ENCODE data around the gene FOXN3.
"Not testable (repeated sequence)": the region's sequence is repeated elsewhere in the genome, so short reads cannot be mapped to it uniquely, and the experiment has no call there.

The FOXN3 gene

DNA sequence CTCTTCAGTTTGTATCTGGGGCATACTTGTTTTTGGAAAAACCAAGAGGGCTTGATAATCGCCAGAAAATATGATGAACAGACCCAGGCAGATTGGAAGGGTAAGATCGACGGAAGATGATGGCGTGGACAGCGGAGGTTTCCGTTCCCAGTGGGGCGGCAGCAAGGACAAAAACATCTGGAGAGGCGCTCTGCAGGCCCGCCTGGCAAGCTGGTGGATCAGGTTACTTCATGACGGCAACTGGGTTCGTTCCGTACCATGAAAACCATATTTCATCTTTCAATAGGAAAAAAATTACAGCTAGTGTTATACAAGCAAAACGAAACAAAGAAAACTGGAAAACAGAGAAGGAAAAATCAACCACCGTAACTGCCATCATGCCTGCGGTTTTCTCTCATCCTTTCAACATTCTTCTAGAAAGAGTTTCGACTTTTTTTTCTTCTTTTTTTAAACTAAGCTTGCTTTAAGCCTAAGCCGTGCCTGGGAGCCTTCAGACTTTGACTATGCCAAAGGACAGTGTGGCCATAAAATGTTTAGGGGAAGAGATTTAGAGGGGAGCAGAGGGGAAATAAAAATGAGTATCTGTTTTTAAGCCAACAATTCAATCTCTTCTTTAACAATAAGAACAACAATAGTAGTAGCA lies 210.5 kb downstream of the FOXN3 start:
- DNase-seq (ENCODE audit: insufficient read length, low spot score) (no peak), FAIRE-seq (no peak)
- TF ChIP-seq, protein P1, sequence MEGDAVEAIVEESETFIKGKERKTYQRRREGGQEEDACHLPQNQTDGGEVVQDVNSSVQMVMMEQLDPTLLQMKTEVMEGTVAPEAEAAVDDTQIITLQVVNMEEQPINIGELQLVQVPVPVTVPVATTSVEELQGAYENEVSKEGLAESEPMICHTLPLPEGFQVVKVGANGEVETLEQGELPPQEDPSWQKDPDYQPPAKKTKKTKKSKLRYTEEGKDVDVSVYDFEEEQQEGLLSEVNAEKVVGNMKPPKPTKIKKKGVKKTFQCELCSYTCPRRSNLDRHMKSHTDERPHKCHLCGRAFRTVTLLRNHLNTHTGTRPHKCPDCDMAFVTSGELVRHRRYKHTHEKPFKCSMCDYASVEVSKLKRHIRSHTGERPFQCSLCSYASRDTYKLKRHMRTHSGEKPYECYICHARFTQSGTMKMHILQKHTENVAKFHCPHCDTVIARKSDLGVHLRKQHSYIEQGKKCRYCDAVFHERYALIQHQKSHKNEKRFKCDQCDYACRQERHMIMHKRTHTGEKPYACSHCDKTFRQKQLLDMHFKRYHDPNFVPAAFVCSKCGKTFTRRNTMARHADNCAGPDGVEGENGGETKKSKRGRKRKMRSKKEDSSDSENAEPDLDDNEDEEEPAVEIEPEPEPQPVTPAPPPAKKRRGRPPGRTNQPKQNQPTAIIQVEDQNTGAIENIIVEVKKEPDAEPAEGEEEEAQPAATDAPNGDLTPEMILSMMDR (IDR thresholded peaks at IDR 0.05; ENCODE audit: insufficient read depth, missing control alignments): no peak

DNA sequence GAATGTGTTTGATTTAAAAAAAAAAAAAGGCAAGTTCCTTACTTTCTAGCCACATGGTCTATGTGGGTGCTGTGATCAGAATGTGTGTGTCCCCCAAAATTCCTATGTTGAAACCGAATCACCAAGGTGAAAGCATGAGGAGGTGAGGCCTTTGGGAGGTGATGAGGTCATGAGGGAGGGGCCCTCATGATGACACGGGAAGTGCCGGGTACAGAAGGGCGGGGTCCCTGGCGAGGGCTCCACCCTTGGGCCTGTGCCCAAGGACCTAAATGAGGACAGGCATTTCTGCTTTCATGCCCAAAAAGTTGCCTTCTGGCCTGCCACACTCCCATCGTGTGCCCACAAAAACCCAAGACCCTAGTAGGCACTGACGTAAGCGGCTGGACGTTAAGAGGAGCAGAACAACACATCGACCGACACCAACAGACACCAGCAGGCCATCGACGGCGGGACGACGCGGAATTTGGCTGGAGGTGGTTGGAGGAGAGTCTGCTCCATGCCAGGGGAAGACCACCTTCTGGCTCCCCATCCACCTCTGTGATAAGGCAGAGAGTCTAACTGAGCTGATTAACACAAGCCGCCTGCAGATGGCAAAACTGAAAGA lies 211.8 kb downstream of the FOXN3 start:
- TF ChIP-seq, protein P1 (IDR thresholded peaks at IDR 0.05; ENCODE audit: insufficient read depth, missing control alignments): no peak
- no peak for DNase-seq (ENCODE audit: insufficient read length, low spot score)
- FAIRE-seq: no peak

DNA sequence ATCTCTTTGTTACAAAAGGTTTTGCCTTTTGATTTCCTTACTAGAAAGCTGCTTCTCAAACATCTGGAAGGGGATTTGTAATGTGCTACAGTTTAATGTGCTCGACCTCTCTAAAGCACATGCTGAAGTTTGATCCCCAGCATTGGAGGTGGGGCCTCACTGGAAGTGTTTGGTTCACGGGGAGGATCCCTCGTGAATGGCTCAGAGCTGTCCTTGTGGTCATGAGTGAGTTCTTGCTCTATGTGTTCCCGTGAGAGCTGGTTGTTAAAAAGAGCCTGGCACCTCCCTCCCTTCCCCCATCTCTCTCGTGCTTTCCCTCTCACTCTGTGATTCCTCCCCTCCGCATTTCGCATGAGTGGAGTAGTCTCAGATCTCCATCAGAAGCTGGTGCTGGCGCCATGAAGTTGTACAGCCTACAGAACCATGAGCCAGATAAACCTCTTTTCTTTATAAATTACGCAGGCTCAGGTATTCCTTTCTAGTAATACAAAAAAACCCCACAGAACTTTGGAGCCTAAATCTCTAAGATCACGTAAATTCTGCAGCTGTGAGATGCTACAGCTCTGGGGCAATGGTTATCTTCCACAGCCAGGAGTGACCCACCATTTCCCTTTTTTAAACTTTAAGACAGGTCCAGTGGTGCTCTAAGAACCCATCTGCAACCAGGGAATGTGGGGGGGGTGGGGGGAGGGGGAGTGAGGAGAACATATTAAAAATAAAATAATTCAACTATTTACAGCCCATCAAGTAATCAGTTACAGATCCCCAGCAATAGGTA lies 214.4 kb downstream of the FOXN3 start:
- FAIRE-seq (no peak), DNase-seq (ENCODE audit: insufficient read length, low spot score) (no peak)
- TF ChIP-seq, protein P1 (IDR thresholded peaks at IDR 0.05; ENCODE audit: insufficient read depth, missing control alignments): no peak

- TF ChIP-seq, protein P1 (IDR thresholded peaks at IDR 0.05; ENCODE audit: insufficient read depth, missing control alignments): no peak
- FAIRE-seq: no peak
- no peak for DNase-seq (ENCODE audit: insufficient read length, low spot score)
Measured at GRCh38 chr14:89201645-89202044, 215.4 kb downstream of the FOXN3 start.

DNA sequence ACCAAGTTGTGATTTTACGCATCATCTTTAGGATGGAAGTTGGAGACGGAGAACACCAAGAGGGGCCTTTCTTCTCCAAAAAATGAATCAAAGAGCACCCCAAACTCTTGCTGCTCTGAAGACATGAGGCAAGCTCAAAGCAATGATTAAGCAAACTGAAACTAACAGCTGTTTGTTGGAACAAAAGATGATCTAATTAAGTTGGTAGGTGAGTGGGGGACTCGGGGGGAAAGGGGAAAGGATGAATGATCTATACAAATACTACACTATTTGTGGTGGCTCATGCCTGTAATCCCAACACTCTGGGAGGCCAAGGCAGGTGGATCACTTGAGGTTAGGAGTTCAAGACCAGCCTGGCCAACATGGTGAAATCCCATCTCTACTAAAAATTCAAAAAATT lies 217.7 kb downstream of the FOXN3 start:
- not testable (repeated sequence) for FAIRE-seq; DNase-seq (ENCODE audit: insufficient read length, low spot score)

DNA sequence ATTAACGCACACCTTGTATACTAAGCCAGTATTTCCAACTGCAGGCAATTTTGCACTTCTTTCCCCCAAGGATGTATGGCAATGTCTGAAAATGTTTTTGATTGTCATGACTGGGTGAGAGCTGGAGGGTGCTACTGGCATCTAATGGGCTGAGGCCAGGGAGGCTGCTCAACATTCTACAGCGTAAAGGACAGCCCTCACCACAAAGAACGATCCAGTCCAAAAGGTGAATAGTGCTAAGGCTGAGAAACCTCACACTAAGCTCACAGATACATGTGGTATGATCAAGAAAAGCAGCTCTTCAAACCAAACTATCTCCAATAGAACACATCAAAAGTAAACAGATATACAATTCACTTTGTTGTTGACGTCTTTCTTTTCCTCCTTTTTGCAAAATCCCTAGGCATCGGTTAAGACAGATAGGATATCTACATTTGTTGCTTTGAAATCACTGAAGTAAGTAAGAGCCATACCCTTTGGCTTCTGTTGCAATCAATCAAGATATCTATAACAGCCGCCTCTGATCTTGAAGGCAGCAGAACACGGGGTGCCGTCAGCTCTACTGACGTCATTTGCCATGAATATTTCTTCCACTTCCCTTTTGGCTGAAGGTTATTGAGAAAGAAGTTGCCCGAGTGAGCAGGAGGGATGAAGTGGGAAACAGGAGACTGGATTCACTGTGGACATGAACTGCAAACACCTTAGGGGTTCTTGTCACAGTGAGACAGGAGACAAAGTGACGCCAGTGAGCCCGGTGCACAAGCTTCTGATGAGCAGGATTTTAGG lies 218.3 kb downstream of the FOXN3 start:
- FAIRE-seq (no peak), DNase-seq (ENCODE audit: insufficient read length, low spot score) (no peak)
- TF ChIP-seq, protein P1 (IDR thresholded peaks at IDR 0.05; ENCODE audit: insufficient read depth, missing control alignments): no peak

- DNase-seq (ENCODE audit: insufficient read length, low spot score) (no peak), FAIRE-seq (no peak)
- TF ChIP-seq, protein P1 (IDR thresholded peaks at IDR 0.05; ENCODE audit: insufficient read depth, missing control alignments): no peak
Measured at GRCh38 chr14:89197623-89198022, 219.4 kb downstream of the FOXN3 start.

All from D721Med (cell line).